Liver (tissue), 2 donors: ENCODE measurements around the gene LRRC27.

Source experiments
- YY1 ChIP-seq: IDR thresholded peaks from 2 replicates; pipeline ENCODE4 v1.6.1; 2016; ENCODE audit warnings: antibody characterized with exemption, mild to moderate bottlenecking
- TF ChIP-seq, protein P1 (sequence below): fragments of 150-350 bp; IDR thresholded peaks from 2 replicates; pipeline ENCODE4 v1.5.1; 2017; ENCODE audit warnings: improper control_type of control experiment, low read depth, low read length; ENCODE audit not compliant: missing input control
- donor health status: healthy.

DNA sequence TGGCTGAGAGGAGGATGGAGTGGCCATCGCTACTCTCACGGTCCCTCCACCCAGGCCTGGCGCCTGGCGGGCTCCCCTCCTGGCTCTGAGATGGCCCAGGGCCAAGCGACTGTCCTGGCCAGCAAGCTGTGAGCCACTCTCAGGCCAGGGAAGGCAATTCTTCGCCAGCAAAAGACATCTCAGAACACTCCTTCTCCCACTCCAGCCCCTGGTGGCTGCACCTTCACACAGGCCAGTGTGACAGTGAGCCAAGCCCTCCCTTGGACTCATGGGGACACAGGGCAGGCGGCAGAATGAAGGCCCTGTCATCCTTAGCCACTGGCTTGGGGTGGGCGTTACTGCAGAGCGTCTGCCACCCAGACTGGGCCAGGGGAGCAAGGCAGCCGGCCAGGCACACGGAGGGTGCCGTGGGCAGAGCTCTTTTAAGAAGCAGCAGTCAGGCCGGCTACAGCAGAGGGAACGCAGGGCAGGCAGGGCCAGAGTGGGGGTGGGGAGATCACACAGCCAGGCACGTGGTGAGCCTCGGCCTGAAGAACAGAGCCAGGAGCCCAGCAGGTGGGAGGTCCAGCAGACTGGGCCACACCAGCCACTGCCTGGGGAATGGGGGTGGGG, 38.7 kb upstream of the LRRC27 start:
- TF ChIP-seq, protein P1, sequence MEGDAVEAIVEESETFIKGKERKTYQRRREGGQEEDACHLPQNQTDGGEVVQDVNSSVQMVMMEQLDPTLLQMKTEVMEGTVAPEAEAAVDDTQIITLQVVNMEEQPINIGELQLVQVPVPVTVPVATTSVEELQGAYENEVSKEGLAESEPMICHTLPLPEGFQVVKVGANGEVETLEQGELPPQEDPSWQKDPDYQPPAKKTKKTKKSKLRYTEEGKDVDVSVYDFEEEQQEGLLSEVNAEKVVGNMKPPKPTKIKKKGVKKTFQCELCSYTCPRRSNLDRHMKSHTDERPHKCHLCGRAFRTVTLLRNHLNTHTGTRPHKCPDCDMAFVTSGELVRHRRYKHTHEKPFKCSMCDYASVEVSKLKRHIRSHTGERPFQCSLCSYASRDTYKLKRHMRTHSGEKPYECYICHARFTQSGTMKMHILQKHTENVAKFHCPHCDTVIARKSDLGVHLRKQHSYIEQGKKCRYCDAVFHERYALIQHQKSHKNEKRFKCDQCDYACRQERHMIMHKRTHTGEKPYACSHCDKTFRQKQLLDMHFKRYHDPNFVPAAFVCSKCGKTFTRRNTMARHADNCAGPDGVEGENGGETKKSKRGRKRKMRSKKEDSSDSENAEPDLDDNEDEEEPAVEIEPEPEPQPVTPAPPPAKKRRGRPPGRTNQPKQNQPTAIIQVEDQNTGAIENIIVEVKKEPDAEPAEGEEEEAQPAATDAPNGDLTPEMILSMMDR = no peak
- no peak for TF ChIP-seq YY1
